HL-60 (cell line): ENCODE data around the gene ADAM11.

Experiments used
- DNase-seq, 2 experiments: peaks; one replicate each; pipeline ENCODE4 v3.0.0-alpha.2; 2010 to 2020; ENCODE audit warnings: low read depth in 1 of 2, low spot score in 1 of 2
- H3K27ac ChIP-seq: fragments of 250-450 bp; sonication (Bioruptor Pico); replicated peaks from 2 replicates; pipeline ENCODE4 v1.5.1; 2020; ENCODE audit warnings: mild to moderate bottlenecking, moderate library complexity
- H3K27me3 ChIP-seq: fragments of 250-450 bp; sonication (Bioruptor Pico); 2 replicates; pipeline ENCODE4 v1.5.1; 2021; ENCODE audit warnings: mild to moderate bottlenecking, moderate library complexity; ENCODE audit not compliant: insufficient read depth, poor library complexity, severe bottlenecking
- H3K4me3 ChIP-seq: replicated peaks from 2 replicates; pipeline ENCODE4 v1.5.1; 2011; ENCODE audit warnings: mild to moderate bottlenecking, control low read depth, low read length; ENCODE audit not compliant: insufficient read depth
- GABPA ChIP-seq: IDR thresholded peaks from 2 replicates; pipeline ENCODE4 v1.6.1; 2012; ENCODE audit warnings: low read depth
- POLR2AphosphoS5 ChIP-seq: IDR thresholded peaks from 2 replicates; pipeline ENCODE4 v1.6.1; 2012; ENCODE audit warnings: low read depth
- SPI1 ChIP-seq: IDR thresholded peaks from 2 replicates; pipeline ENCODE4 v1.6.1; 2012; ENCODE audit warnings: low read depth, mild to moderate bottlenecking, borderline replicate concordance
- TF ChIP-seq, protein P1 (sequence below): IDR thresholded peaks from one replicate; pipeline ENCODE4 v1.5.1; 2011; ENCODE audit warnings: low read length, control low read depth, inconsistent platforms; ENCODE audit not compliant: insufficient read depth
- TF ChIP-seq, protein P2 (sequence below): IDR thresholded peaks from 2 replicates; pipeline ENCODE4 v1.6.1; 2012; ENCODE audit warnings: low read depth; ENCODE audit not compliant: insufficient replicate concordance

The ADAM11 gene

DNA sequence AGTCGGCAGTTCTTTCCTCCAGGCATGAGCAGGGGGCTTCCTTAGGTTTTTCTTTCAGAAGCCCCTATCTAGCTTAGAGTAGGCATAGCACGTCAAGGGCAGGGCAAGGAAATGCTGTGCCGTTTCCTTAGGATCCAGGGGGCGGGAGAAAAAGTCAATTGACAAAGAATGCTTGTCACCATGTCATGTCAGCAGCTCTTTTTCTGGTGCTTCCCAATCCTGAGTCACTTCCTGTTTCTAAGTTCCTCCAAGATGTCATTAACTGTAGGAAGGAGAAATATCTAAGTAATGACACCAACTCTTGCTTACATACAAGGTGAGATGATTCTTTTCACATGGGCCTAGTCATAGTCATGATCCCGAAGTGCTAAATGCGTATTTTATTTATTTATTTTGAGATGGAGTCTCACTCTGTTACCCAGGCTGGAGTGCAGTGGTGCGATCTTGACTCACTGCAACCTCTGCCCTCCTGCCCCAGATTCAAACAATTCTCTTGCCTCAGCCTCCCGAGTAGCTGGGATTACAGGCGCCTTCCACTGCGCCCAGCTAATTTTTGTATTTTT, 36.1 kb downstream of the ADAM11 start:
- no peaks in the 10 kb centered on the region for H3K27me3 ChIP-seq
- H3K27ac ChIP-seq, result peak overlapping the region; percentile 66
- no peak for TF ChIP-seq POLR2AphosphoS5
- peak; percentile 25; the same call in 1 of the 2 replicates for TF ChIP-seq GABPA
- TF ChIP-seq, protein P1, sequence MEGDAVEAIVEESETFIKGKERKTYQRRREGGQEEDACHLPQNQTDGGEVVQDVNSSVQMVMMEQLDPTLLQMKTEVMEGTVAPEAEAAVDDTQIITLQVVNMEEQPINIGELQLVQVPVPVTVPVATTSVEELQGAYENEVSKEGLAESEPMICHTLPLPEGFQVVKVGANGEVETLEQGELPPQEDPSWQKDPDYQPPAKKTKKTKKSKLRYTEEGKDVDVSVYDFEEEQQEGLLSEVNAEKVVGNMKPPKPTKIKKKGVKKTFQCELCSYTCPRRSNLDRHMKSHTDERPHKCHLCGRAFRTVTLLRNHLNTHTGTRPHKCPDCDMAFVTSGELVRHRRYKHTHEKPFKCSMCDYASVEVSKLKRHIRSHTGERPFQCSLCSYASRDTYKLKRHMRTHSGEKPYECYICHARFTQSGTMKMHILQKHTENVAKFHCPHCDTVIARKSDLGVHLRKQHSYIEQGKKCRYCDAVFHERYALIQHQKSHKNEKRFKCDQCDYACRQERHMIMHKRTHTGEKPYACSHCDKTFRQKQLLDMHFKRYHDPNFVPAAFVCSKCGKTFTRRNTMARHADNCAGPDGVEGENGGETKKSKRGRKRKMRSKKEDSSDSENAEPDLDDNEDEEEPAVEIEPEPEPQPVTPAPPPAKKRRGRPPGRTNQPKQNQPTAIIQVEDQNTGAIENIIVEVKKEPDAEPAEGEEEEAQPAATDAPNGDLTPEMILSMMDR, result no peak
- TF ChIP-seq SPI1, result peak; percentile 95
- TF ChIP-seq, protein P2, sequence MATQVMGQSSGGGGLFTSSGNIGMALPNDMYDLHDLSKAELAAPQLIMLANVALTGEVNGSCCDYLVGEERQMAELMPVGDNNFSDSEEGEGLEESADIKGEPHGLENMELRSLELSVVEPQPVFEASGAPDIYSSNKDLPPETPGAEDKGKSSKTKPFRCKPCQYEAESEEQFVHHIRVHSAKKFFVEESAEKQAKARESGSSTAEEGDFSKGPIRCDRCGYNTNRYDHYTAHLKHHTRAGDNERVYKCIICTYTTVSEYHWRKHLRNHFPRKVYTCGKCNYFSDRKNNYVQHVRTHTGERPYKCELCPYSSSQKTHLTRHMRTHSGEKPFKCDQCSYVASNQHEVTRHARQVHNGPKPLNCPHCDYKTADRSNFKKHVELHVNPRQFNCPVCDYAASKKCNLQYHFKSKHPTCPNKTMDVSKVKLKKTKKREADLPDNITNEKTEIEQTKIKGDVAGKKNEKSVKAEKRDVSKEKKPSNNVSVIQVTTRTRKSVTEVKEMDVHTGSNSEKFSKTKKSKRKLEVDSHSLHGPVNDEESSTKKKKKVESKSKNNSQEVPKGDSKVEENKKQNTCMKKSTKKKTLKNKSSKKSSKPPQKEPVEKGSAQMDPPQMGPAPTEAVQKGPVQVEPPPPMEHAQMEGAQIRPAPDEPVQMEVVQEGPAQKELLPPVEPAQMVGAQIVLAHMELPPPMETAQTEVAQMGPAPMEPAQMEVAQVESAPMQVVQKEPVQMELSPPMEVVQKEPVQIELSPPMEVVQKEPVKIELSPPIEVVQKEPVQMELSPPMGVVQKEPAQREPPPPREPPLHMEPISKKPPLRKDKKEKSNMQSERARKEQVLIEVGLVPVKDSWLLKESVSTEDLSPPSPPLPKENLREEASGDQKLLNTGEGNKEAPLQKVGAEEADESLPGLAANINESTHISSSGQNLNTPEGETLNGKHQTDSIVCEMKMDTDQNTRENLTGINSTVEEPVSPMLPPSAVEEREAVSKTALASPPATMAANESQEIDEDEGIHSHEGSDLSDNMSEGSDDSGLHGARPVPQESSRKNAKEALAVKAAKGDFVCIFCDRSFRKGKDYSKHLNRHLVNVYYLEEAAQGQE, result no peak
- no peak overlapping the region for H3K4me3 ChIP-seq
- DNase-seq, result peak; percentile 44 to 67

- peak overlapping the region; percentile 66 for H3K27ac ChIP-seq
These were observed 36.6 kb downstream of the ADAM11 start for GRCh38 chr17:44795421-44795820.

DNA sequence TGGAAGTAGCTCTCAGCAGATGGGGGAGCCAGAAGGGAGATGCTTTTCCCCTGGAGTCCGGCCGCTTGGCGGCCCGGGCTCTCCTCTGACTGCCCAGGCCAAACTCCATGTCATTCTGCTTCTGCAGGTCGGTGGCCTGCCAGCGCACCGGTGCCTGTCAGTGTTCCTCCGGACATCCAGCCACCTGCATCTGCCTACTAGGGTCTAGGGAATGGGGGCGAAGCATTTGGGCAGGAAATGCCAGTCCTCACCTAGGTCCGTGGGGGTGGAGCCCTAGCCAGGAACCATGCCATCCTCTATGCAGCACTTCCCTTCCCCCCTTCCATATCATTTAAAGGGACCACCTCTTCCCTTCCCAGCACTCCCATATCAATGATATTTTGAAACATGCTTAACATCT, 37.1 kb downstream of the ADAM11 start:
- no peak for TF ChIP-seq GABPA
- TF ChIP-seq SPI1, result no peak
- TF ChIP-seq, protein P2, result no peak
- TF ChIP-seq, protein P1, result no peak
- TF ChIP-seq POLR2AphosphoS5, result no peak
- no peaks in the 10 kb centered on the region for H3K27me3 ChIP-seq
- H3K4me3 ChIP-seq, result no peak overlapping the region
- no peak for DNase-seq
- no peak overlapping the region for H3K27ac ChIP-seq

More at GRCh38 chr17:44795421-44795820, 36.6 kb downstream of the ADAM11 start:
- no peak for TF ChIP-seq POLR2AphosphoS5
- H3K4me3 ChIP-seq, result no peak overlapping the region
- DNase-seq, result no peak
- no peaks in the 10 kb centered on the region for H3K27me3 ChIP-seq

DNA sequence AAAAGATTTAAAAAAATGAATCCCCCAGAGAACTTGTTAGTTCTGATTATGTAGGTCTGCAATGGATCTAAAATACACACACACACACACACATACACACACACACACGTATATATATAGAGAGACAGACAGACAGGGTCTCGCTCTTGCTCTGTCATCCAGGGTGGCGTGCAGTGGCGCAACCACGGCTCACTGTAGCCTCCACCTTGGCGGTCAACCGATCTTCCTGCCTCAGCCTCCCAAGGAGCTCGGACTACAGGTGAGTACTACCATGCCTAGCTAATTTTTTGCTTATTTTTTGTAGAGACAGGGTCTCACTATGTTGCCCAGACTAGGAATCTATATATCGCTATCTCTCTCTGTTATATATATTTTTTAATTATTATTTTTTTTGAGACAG, 37.9 kb downstream of the ADAM11 start:
- no peak overlapping the region for H3K27ac ChIP-seq

More for the DNA sequence above, 37.9 kb downstream of the ADAM11 start:
- Histone ChIP-seq H3K4me3 (no peak overlapping the region), H3K27me3 (no peaks in the 10 kb centered on the region)
- TF ChIP-seq POLR2AphosphoS5, result no peak
- TF ChIP-seq, protein P1, result no peak
- TF ChIP-seq GABPA, result no peak
- TF ChIP-seq SPI1, result no peak
- TF ChIP-seq, protein P2, result no peak
- DNase-seq, result no peak
